NK-92 treated with Interleukin-12 subunit alpha and Interleukin-12 subunit beta, amount 100 ng/mL, for 24 hours (cell line): ENCODE measurements around the gene FAM25G.
"Not testable (repeated sequence)": the region's sequence is repeated elsewhere in the genome, so short reads cannot be mapped to it uniquely, and the experiment has no call there.

ENCODE experiments used
- DNase-seq: peaks from one replicate; lab custom pipeline; 2025; lab: John Stamatoyannopoulos, UW

Gene FAM25G

DNA sequence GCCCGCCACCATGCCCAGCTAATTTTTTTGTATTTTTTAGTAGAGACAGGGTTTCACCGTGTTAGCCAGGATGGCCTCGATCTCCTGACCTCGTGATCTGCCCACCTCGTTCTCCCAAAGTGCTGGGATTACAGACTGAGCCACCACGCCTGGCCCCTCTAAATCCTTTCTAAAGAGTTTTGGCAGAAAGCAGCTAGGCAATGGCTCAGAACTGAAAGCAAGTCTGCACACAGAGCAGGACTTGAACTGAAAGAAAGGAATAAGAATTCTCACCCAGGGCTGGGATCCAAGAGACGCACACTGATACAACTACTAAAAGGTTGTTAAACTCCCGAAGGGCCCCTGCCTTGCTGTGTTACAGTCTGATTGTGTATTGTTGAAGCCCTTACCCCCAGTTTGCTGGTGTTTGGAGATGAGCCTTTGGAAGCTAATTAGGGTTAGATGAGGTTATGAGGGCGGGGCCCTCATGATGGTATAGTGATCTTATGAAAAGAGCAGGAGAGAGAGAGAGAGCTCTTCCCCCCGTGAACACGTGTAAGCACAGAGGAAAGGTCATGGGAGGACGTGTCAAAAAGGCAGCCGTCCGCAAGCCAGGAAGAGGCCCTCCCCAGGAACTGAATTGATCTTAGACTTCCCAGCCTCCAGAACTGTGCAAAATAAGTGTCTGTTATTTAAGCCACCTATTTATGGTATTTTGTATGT, 26.1 kb downstream of the FAM25G start:
- not testable (repeated sequence) for DNase-seq

GRCh38 chr10:47462577-47463358, 28.7 kb downstream of the FAM25G start:
- DNase-seq = not testable (repeated sequence)

DNA sequence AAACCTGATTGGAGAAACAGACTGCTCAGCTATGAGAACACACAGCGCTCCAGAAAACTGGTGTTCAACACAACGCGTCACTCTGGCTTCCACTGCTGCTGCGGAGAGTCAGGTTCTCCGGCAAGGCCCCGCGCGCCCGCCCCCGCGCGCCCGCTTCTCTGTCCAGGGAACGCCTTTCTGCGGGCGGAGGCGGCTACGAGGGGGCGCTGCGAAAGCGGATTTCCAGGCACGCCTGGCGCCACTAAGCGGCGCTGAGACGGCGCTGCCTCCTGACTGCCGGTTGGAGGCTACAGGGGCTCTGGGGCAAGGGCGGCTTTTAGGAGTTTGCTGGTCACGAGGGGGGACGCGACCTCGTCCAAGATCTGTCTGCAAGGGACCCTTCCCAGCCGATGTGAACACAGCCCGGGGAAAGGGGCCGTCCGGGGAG, 30.2 kb downstream of the FAM25G start:
- not testable (repeated sequence) for DNase-seq

DNA sequence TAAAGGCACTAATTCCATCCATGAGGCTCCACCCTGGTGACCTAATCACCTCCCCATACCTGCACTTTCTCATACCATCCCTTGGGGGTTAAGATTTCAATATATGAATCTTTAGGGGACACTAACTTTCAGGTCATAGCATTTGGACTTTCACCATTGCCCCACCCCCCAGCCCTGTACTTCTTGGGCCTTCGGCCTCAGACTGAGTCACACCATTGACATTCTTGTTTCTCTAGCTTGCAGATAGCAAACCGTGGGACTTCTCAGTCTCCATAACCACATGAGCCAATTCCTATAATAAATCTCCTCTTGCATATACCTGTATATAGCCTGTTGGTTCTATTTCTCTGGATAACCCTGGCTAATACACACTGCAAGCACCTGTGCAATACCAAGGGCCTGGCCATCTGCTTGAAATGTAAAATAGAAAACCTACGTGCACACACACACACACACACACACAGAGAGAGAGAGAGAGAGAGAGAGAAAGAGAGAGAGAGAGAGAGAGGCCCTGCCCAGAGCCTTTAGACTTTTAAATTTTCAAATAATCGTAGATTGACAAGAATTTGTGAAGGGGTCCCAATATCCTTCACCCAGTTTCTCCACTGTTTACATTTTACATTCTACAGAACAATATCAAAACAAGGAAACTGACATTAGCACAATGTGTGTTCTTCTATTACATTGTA, 32.9 kb downstream of the FAM25G start:
- DNase-seq = no peak

- DNase-seq = no peak
Observed at GRCh38 chr10:47457826-47458225, 33.7 kb downstream of the FAM25G start.

- no peak for DNase-seq
Observed at GRCh38 chr10:47457528-47457820, 34.0 kb downstream of the FAM25G start.

- DNase-seq = no peak
Observed at GRCh38 chr10:47456794-47457527, 34.5 kb downstream of the FAM25G start.

DNA sequence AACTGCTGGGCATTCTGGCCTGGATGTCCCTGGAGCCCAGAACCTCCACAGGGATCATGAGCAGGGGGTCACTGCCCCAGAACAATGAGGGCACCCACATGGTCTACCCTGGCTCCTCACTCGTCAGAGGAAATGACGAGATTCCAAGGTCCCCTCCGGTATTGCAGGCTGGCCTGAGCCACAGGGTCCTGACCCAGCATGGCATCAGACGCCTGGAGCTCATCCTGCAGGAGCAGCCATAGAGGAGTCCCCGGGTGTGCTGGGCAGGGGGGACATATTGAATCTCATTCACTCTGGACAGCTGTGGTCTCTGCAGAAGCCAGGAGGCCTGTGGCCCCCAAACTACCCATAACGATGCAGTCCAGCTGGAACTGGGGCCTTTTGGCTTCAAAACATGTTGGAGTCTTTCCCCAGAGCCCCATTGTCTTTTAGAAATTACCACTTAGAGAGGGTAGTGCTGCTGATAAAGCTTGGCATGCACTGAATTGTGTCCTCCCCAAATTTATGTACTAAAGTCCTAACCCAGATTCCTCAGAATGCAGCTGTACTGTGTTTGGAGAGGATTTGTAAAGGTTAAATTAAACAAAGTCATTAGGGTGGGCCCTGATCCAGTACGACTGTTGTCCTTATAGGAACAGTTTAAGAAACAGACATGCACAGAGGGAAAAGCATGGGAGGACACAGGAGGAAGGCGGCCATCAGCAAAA, 35.3 kb downstream of the FAM25G start:
- no peak for DNase-seq

- DNase-seq = not testable (repeated sequence)
Observed at GRCh38 chr10:47455350-47456078, 36.0 kb downstream of the FAM25G start.

DNA sequence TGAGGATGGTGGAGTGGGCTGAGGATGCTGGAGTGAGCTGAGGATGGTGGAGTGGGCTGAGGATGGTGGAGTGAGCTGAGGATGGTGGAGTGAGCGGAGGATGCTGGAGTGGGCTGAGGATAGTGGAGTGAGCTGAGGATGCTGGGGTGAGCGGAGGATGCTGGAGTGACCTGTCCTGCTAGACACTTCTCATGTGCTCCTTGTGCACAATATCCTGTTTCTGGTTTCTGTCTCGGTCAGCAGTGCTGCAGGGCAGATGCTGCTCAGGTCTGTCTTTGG, 36.8 kb downstream of the FAM25G start:
- DNase-seq = no peak

DNA sequence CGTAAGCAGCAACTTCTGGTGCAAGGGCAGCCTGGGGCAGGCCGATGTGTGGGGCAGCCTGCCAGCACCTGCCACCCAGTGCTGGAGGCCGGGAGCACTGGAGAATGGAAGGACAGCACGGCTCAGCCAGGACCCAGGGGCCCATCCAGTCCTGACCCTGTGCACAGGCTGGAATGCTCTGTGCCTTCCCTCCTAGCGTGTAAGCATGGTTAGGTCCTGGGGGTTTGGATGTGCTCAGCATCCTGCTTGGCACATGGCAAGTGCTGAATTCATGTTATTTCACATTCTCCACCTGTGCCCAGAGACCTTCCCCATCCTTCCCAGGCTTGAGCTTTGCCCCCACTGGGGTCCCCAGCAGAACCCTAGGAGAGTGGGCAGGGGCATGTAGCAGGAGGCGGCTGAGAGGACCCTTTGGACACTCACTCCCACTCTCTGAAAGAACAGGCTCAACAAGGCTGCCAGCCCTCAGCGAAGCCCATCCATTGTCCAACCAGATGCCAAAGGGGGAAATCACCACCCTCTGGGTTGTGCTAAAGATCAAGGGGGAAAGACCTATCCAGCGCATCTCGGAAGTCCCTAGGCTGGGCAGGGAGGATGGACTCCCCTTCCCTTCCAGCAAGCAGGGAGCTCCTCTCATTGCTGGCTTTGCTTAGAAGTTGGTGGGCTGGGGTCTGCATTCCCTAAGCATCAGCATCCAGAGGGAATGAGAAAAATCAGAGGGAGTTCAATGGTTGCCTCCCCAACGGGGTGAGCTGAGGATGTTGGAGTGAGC, 37.3 kb downstream of the FAM25G start:
- no peak for DNase-seq

GRCh38 chr10:47453141-47454007, 38.1 kb downstream of the FAM25G start:
- DNase-seq = no peak

GRCh38 chr10:47452495-47453140, 38.9 kb downstream of the FAM25G start:
- DNase-seq = no peak

DNA sequence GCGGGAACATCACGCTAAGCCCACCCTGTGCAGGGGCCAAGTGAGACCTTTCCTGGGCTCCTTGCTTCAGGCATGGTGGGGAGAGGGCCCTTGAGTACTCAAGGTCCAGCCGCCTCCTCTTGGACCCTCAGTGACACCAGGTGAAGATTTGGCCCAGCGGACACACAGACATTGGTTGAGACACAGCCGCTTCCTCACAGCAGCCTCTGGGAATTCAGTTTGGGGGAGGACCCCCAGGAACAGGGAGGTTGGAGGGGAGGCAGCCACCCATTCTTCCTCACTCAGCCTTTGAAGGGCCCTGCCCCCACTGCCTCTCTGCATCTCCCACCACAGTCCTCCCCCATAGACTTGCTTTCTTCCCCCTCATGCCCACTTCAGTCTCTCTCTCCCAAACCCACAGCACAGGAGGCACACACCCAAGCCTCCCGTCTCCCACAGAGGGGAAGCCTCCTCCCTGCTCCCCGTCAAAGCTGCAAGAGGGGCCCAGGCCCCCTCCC, 39.5 kb downstream of the FAM25G start:
- no peak for DNase-seq

DNA sequence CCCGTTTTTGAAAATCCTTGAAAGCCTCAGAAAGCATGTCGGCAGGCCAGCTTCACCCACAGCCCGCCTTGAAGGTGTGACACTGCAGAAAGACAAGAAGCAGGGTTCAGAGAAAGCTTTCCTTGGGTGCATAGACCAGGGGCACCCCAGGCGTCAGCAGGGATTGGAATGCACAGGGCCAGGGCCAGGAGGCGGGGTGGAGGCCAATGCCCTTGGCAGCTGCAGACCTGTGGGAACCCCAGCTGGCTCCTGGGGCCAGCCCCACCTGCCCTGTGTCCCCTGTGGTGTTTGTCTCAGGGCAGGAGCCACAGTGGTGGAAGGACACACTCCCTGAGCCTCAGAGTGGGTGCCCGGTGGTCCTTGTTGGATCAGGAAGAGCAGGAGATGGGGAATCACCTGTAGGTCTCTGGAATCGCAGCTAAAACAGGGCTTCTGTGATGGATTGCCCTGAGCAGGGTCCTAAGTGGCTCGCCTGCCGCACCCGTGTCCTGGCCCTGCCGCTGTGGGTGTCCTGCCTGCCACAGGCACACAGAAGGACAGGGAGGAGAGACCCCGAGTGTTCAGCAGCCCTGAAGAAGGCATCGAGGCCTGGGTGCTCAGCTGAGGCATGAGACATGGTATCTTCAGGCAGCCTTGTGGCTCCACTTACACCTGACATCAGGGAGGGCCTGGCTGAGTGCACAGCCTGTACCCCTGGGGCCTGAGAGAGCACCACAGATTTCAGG, 40.1 kb downstream of the FAM25G start:
- DNase-seq = no peak

GRCh38 chr10:47450442-47450841, 41.1 kb downstream of the FAM25G start:
- DNase-seq = no peak

- no peak for DNase-seq
Observed at GRCh38 chr10:47449979-47450378, 41.5 kb downstream of the FAM25G start.
